Stimulated activated CD4-positive, alpha-beta T cell treated with anti-CD3 and anti-CD28 coated beads, Interleukin-1b, Interleukin-23, amount 100 ng/mL, for 1 hour (primary cell): ENCODE measurements around the gene LTC4S.
A peak's percentile ranks its signal among the peaks of the same experiment; 100 is the strongest.
"Not testable (repeated sequence)": the region's sequence is repeated elsewhere in the genome, so short reads cannot be mapped to it uniquely, and the experiment has no call there.

Source experiments
- DNase-seq, 2 donors: peaks; one replicate each; pipeline ENCODE4 v3.0.0-alpha.2; 2020; ENCODE audit warnings: low read depth in 2 of 2

LTC4S gene

GRCh38 chr5:179793468-179794139 lies at the start of gene LTC4S:
Gene LTC4S, plus strand, starts transcription at chr5:179793986. Its CDS starts 95 bp downstream, at chr5:179794081.
- DNase-seq: no peak

GRCh38 chr5:179744106-179744505 lies 49.7 kb upstream of the LTC4S start:
- DNase-seq: not testable (repeated sequence)

GRCh38 chr5:179746872-179747271 lies 46.9 kb upstream of the LTC4S start:
- no peak for DNase-seq

- no peak for DNase-seq
Observed at GRCh38 chr5:179747811-179748210, 46.0 kb upstream of the LTC4S start.

GRCh38 chr5:179749857-179750508 lies 43.8 kb upstream of the LTC4S start:
- DNase-seq: no peak

- DNase-seq: no peak
Observed at GRCh38 chr5:179753971-179754370, 39.8 kb upstream of the LTC4S start.

GRCh38 chr5:179755022-179755421 lies 38.8 kb upstream of the LTC4S start:
- DNase-seq: no peak

- DNase-seq: no peak
Observed at GRCh38 chr5:179758955-179759354, 34.8 kb upstream of the LTC4S start.

GRCh38 chr5:179759581-179760551 lies 33.9 kb upstream of the LTC4S start:
- no peak for DNase-seq

GRCh38 chr5:179762079-179762780 lies 31.6 kb upstream of the LTC4S start:
- DNase-seq: no peak

- no peak for DNase-seq
Observed at GRCh38 chr5:179762781-179763176, 31.0 kb upstream of the LTC4S start.

- peak in 1 of 2 donors; percentile 11 for DNase-seq
Observed at GRCh38 chr5:179763215-179763945, 30.4 kb upstream of the LTC4S start.

GRCh38 chr5:179764056-179764455 lies 29.7 kb upstream of the LTC4S start:
- DNase-seq: no peak

- DNase-seq: no peak
Observed at GRCh38 chr5:179765400-179765799, 28.4 kb upstream of the LTC4S start.

GRCh38 chr5:179766021-179766725 lies 27.6 kb upstream of the LTC4S start:
- DNase-seq: no peak

- no peak for DNase-seq
Observed at GRCh38 chr5:179766726-179767455, 26.9 kb upstream of the LTC4S start.

- no peak for DNase-seq
Observed at GRCh38 chr5:179767496-179768100, 26.2 kb upstream of the LTC4S start.

- DNase-seq: no peak
Observed at GRCh38 chr5:179768326-179769085, 25.3 kb upstream of the LTC4S start.
